HepG2 (cell line): ENCODE measurements around the gene CASZ1. TPM values are rescaled to one million over a fixed set of nuclear protein-coding genes. Genes with fewer than 3 reads are reported as not detected.

ENCODE experiments used
- FOXA3 ChIP-seq: IDR thresholded peaks from 2 replicates; pipeline ENCODE4 v1.6.1; 2016; ENCODE audit warnings: missing genetic modification reagents, missing compliant biosample characterization
- GFI1 ChIP-seq: sonication (generic); formaldehyde crosslinking; IDR thresholded peaks from 2 replicates; pipeline ENCODE4 v1.5.0; 2020; ENCODE audit warnings: missing genetic modification reagents, mild to moderate bottlenecking, borderline replicate concordance
- HNRNPL ChIP-seq: fragments of 200-400 bp; formaldehyde crosslinking; IDR thresholded peaks from 2 replicates; pipeline ENCODE4 v1.6.1; 2017; ENCODE audit warnings: mild to moderate bottlenecking, low read depth, low read length
- MNT ChIP-seq: fragments of 450-650 bp; IDR thresholded peaks from 2 replicates; pipeline ENCODE4 v1.6.1; 2016
- SMAD1 ChIP-seq: sonication (generic); formaldehyde crosslinking; IDR thresholded peaks from 2 replicates; pipeline ENCODE4 v1.4.0; 2020; ENCODE audit warnings: missing genetic modification reagents, low read depth, mild to moderate bottlenecking, borderline replicate concordance
- TRIM24 ChIP-seq: sonication (generic); formaldehyde crosslinking; IDR thresholded peaks from 2 replicates; pipeline ENCODE4 v1.8.0; 2022; ENCODE audit warnings: mild to moderate bottlenecking, missing genetic modification reagents
- ZHX2 ChIP-seq, 2 experiments: sonication (generic) in 1 of 2; formaldehyde crosslinking in 1 of 2; IDR thresholded peaks; 2 replicates each; pipeline versions ENCODE4 v1.6.1 to v1.9.0; 2014 to 2022; ENCODE audit warnings: antibody characterized with exemption in 1 of 2, borderline replicate concordance in 1 of 2, inconsistent platforms in 1 of 2, low read depth in 1 of 2, missing genetic modification reagents in 1 of 2
- ZNF24 ChIP-seq: fragments of 450-650 bp; IDR thresholded peaks from 2 replicates; pipeline ENCODE4 v1.6.1; 2017; ENCODE audit warnings: antibody characterized with exemption, mild to moderate bottlenecking
- ZNF687 ChIP-seq: sonication (generic); formaldehyde crosslinking; IDR thresholded peaks from 2 replicates; pipeline ENCODE4 v1.5.1; 2020; ENCODE audit warnings: mild to moderate bottlenecking, missing genetic modification reagents, moderate library complexity
- polyA plus RNA-seq, 8 experiments: library from polyadenylated mRNA; depleted of rRNA in 3 of 8; stranded (reverse) in 7 of 8; unstranded in 1 of 8; fragments of >200 nt; fragmentation: Illumina TruSeq in 4 of 8; extraction: Trizol in 4 of 8; gene quantifications; 2 replicates each; pipeline versions ENCODE4 v1.2.1 to v1.2.3, GENCODE V29; 2011 to 2016; ENCODE audit warnings: low read depth in 4 of 8, missing spikeins in 1 of 8, mixed read lengths in 1 of 8; ENCODE audit not compliant: insufficient read depth in 1 of 8
- total RNA-seq, 5 experiments: library from RNA; depleted of rRNA; stranded (reverse); fragments of >200 nt; fragmentation: Illumina TruSeq; extraction: Trizol; gene quantifications; 2 replicates each; pipeline ENCODE4 v1.2.3, GENCODE V29; 2016; ENCODE audit warnings: low read depth in 1 of 5
- TF ChIP-seq, protein P1 (sequence below): sonication (generic); formaldehyde crosslinking; IDR thresholded peaks from 2 replicates; pipeline ENCODE4 v1.4.0; 2020; ENCODE audit warnings: missing genetic modification reagents, borderline replicate concordance
- TF ChIP-seq, protein P2 (sequence below): sonication (generic); formaldehyde crosslinking; IDR thresholded peaks from 2 replicates; pipeline ENCODE4 v1.5.1; 2020; ENCODE audit warnings: missing genetic modification reagents, mild to moderate bottlenecking, borderline replicate concordance

Gene CASZ1
- total and polyA plus RNA-seq, 2 of the 13 experiments (the other 11 are each of a cell fraction or from before 2014, with no cell fraction given) = 1.9 to 3.7 TPM

DNA sequence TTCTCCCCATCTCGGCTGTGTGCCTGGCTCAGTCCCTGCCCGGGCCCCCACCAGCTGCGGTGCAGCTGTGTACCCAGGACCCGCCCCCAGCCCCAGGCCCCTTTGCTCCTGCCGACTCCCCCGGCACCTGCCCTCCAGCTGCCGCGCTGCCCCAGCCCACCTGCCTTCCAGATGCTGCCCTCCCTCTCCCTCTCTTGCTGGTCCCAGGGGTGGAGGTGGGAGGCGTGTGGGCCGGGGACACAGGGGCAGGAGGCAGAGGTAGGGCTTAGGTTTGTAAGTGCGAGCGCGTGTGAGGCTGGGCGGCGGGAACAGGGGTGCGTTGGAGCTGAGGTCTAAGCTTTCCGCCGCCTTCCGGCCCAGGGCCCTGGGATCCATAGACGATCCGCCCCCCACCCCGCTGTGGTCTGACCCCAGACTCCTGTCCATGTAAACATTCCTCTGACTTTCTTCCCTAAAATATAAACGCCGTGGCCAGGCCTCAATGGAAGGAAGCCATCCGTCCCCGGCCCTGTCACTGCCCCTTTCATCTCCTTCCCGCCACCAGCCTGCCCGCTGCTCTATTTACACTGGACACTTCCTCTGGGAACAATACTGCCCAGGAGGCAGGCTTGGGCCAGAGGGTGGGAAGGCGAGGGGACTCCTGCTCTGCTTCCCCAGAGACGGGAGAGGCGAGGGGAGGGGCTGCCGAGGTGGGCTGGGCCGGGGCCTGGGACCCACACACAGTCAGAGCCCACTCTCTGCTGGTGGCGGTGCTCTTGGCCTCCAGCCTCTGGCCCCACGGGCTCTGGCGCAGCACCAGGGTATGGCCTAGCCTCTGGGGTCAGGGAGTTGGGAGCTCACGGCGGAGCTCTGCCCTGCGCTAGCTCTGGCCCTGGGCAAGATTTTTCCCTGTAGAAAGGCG is 128.3 kb downstream of the CASZ1 start (continued):
- TF ChIP-seq GFI1 (CRISPR knock-in tag) (peak; percentile 44; the same call in 1 of the 2 replicates), MNT (no peak), FOXA3 (CRISPR knock-in tag) (peak; percentile 81), ZNF24 (no peak), HNRNPL (0 out of 2 replicates have a peak, but pooled peaks have one; percentile 27), ZNF687 (CRISPR knock-in tag) (peak; percentile 90), TRIM24 (CRISPR knock-in tag) (no peak), SMAD1 (no peak), ZHX2 (IDR thresholded peaks at IDR 0.05; ENCODE audit: low read depth) (no peak), ZHX2 (CRISPR knock-in tag; IDR thresholded peaks at IDR 0.05; ENCODE audit: borderline replicate concordance) (no peak)
- TF ChIP-seq, protein P1, sequence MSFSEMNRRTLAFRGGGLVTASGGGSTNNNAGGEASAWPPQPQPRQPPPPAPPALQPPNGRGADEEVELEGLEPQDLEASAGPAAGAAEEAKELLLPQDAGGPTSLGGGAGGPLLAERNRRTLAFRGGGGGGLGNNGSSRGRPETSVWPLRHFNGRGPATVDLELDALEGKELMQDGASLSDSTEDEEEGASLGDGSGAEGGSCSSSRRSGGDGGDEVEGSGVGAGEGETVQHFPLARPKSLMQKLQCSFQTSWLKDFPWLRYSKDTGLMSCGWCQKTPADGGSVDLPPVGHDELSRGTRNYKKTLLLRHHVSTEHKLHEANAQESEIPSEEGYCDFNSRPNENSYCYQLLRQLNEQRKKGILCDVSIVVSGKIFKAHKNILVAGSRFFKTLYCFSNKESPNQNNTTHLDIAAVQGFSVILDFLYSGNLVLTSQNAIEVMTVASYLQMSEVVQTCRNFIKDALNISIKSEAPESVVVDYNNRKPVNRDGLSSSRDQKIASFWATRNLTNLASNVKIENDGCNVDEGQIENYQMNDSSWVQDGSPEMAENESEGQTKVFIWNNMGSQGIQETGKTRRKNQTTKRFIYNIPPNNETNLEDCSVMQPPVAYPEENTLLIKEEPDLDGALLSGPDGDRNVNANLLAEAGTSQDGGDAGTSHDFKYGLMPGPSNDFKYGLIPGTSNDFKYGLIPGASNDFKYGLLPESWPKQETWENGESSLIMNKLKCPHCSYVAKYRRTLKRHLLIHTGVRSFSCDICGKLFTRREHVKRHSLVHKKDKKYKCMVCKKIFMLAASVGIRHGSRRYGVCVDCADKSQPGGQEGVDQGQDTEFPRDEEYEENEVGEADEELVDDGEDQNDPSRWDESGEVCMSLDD = no peak
- TF ChIP-seq, protein P2, sequence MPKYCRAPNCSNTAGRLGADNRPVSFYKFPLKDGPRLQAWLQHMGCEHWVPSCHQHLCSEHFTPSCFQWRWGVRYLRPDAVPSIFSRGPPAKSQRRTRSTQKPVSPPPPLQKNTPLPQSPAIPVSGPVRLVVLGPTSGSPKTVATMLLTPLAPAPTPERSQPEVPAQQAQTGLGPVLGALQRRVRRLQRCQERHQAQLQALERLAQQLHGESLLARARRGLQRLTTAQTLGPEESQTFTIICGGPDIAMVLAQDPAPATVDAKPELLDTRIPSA (CRISPR knock-in tag) = no peak
